HepG2 (cell line): ENCODE data around the gene KLHDC2. TPM values are rescaled to one million over a fixed set of nuclear protein-coding genes. Genes with fewer than 3 reads are reported as not detected.

Experiments used
- EHMT2 ChIP-seq: fragments of 200-600 bp; sonication (generic); IDR thresholded peaks from 2 replicates; pipeline ENCODE4 v1.7.0; 2017; ENCODE audit warnings: antibody characterized with exemption, low read depth, low read length, borderline replicate concordance
- HDAC1 ChIP-seq: sonication (generic); formaldehyde crosslinking; IDR thresholded peaks from 2 replicates; pipeline ENCODE4 v1.5.1; 2020; ENCODE audit warnings: mild to moderate bottlenecking, missing genetic modification reagents
- HHEX ChIP-seq: IDR thresholded peaks from 2 replicates; pipeline ENCODE4 v1.6.1; 2016; ENCODE audit warnings: control low read depth
- HNRNPLL ChIP-seq: fragments of 200-400 bp; formaldehyde crosslinking; IDR thresholded peaks from 2 replicates; pipeline ENCODE4 v1.6.1; 2017; ENCODE audit warnings: mild to moderate bottlenecking, low read depth, low read length; ENCODE audit not compliant: poor library complexity, severe bottlenecking
- KDM2A ChIP-seq: sonication (generic); formaldehyde crosslinking; IDR thresholded peaks from 2 replicates; pipeline ENCODE4 v1.4.0; 2020; ENCODE audit warnings: low read depth, missing genetic modification reagents, borderline replicate concordance
- MEIS2 ChIP-seq: sonication (generic); formaldehyde crosslinking; IDR thresholded peaks from 2 replicates; pipeline ENCODE4 v1.9.0; 2021; ENCODE audit warnings: mild to moderate bottlenecking, missing genetic modification reagents
- NFATC3 ChIP-seq: sonication (generic); formaldehyde crosslinking; IDR thresholded peaks from 2 replicates; pipeline ENCODE4 v1.5.1; 2020; ENCODE audit warnings: mild to moderate bottlenecking, missing genetic modification reagents
- NFE2 ChIP-seq: sonication (generic); formaldehyde crosslinking; IDR thresholded peaks from 2 replicates; pipeline ENCODE4 v1.4.0; 2020; ENCODE audit warnings: missing genetic modification reagents
- NR2F2 ChIP-seq: IDR thresholded peaks from 2 replicates; pipeline ENCODE4 v1.6.1; 2012; ENCODE audit warnings: low read depth, inconsistent platforms, borderline replicate concordance
- POLR2AphosphoS5 ChIP-seq: IDR thresholded peaks from 2 replicates; pipeline ENCODE4 v1.6.1; 2012; ENCODE audit warnings: low read depth, low read length
- RORA ChIP-seq: sonication (generic); formaldehyde crosslinking; IDR thresholded peaks from 2 replicates; pipeline ENCODE4 v1.5.0; 2020; ENCODE audit warnings: mild to moderate bottlenecking, missing genetic modification reagents, moderate library complexity
- SATB2 ChIP-seq: sonication (generic); formaldehyde crosslinking; IDR thresholded peaks from 2 replicates; pipeline ENCODE4 v1.5.0; 2020; ENCODE audit warnings: missing genetic modification reagents
- TFE3 ChIP-seq: IDR thresholded peaks from 2 replicates; pipeline ENCODE4 v1.6.1; 2016
- ZBTB1 ChIP-seq: sonication (generic); formaldehyde crosslinking; IDR thresholded peaks from 2 replicates; pipeline ENCODE4 v1.4.0; 2020; ENCODE audit warnings: missing genetic modification reagents, borderline replicate concordance
- ZBTB21 ChIP-seq: sonication (generic); formaldehyde crosslinking; IDR thresholded peaks from 2 replicates; pipeline ENCODE4 v1.4.0; 2020; ENCODE audit warnings: missing genetic modification reagents
- ZNF136 ChIP-seq: sonication (generic); formaldehyde crosslinking; IDR thresholded peaks from 2 replicates; pipeline ENCODE4 v1.8.1; 2022; ENCODE audit warnings: low read depth, mild to moderate bottlenecking, moderate library complexity, missing genetic modification reagents
- ZNF350 ChIP-seq: sonication (generic); formaldehyde crosslinking; IDR thresholded peaks from 2 replicates; pipeline ENCODE4 v1.4.0; 2020; ENCODE audit warnings: mild to moderate bottlenecking, low read depth, missing genetic modification reagents, borderline replicate concordance
- ZNF780A ChIP-seq: sonication (generic); formaldehyde crosslinking; IDR thresholded peaks from 2 replicates; pipeline ENCODE4 v1.8.0; 2022; ENCODE audit warnings: mild to moderate bottlenecking, missing genetic modification reagents, moderate library complexity
- ZSCAN12 ChIP-seq: sonication (generic); formaldehyde crosslinking; IDR thresholded peaks from 2 replicates; pipeline ENCODE4 v1.9.0; 2021; ENCODE audit warnings: mild to moderate bottlenecking, missing genetic modification reagents
- polyA plus RNA-seq, 8 experiments: library from polyadenylated mRNA; depleted of rRNA in 3 of 8; stranded (reverse) in 7 of 8; unstranded in 1 of 8; fragments of >200 nt; fragmentation: Illumina TruSeq in 4 of 8; extraction: Trizol in 4 of 8; gene quantifications; 2 replicates each; pipeline versions ENCODE4 v1.2.1 to v1.2.3, GENCODE V29; 2011 to 2016; ENCODE audit warnings: low read depth in 4 of 8, missing spikeins in 1 of 8, mixed read lengths in 1 of 8; ENCODE audit not compliant: insufficient read depth in 1 of 8
- total RNA-seq, 5 experiments: library from RNA; depleted of rRNA; stranded (reverse); fragments of >200 nt; fragmentation: Illumina TruSeq; extraction: Trizol; gene quantifications; 2 replicates each; pipeline ENCODE4 v1.2.3, GENCODE V29; 2016; ENCODE audit warnings: low read depth in 1 of 5
- TF ChIP-seq, protein P1 (sequence below): sonication (generic); formaldehyde crosslinking; IDR thresholded peaks from 2 replicates; pipeline ENCODE4 v1.4.0; 2020; ENCODE audit warnings: missing genetic modification reagents, borderline replicate concordance
- TF ChIP-seq, protein P2 (sequence below): IDR thresholded peaks from 2 replicates; pipeline ENCODE4 v1.4.0; 2020; ENCODE audit warnings: mild to moderate bottlenecking, missing genetic modification reagents

The KLHDC2 gene
- total and polyA plus RNA-seq, 2 of the 13 experiments (the other 11 are each of a cell fraction or from before 2014, with no cell fraction given), result 95.5 to 170 TPM

DNA sequence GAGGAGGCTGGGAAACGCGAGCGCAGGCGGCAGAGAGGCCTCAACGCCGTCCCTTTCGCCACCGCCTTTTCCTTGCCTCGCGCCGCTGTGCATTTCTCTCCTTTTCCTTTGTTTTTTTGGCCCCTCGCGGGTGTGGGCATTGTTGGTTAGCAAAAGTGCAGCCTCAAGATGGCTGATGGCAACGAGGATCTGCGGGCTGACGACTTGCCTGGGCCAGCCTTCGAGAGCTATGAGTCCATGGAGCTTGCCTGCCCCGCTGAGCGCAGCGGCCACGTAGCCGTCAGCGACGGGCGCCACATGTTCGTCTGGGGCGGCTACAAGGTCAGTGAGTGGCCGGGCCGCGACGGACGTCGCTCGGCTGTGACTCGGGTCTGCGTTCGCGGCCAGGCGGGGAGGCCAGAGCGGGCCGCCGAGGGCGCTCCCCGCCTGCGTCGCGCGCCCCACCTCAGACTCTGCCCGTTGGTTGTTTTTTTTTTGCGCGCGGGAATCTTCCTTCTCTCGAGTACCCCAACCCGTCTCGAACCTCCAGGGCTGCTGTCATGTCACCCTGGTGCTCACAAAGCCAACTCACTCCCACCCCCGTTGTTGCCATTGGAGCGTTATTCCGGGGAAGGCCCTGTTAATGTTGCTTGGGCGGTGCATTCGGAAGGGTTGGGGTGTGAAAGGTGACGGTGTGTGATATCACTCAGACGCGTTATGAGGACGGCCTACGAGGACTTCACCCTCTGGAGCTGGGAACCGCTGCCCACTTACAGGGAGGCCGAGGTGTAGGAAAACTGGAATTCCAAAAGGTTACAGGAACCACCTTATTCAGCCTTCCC lies 558 bp downstream of the KLHDC2 start (continued):
- TF ChIP-seq, protein P1, sequence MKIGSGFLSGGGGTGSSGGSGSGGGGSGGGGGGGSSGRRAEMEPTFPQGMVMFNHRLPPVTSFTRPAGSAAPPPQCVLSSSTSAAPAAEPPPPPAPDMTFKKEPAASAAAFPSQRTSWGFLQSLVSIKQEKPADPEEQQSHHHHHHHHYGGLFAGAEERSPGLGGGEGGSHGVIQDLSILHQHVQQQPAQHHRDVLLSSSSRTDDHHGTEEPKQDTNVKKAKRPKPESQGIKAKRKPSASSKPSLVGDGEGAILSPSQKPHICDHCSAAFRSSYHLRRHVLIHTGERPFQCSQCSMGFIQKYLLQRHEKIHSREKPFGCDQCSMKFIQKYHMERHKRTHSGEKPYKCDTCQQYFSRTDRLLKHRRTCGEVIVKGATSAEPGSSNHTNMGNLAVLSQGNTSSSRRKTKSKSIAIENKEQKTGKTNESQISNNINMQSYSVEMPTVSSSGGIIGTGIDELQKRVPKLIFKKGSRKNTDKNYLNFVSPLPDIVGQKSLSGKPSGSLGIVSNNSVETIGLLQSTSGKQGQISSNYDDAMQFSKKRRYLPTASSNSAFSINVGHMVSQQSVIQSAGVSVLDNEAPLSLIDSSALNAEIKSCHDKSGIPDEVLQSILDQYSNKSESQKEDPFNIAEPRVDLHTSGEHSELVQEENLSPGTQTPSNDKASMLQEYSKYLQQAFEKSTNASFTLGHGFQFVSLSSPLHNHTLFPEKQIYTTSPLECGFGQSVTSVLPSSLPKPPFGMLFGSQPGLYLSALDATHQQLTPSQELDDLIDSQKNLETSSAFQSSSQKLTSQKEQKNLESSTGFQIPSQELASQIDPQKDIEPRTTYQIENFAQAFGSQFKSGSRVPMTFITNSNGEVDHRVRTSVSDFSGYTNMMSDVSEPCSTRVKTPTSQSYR, result no peak
- TF ChIP-seq NR2F2, result no peak
- TF ChIP-seq HDAC1 (CRISPR knock-in tag), result peak; percentile 80
- no peak for TF ChIP-seq NFATC3 (CRISPR knock-in tag)
- 0 out of 2 replicates have a peak, but pooled peaks have one; percentile 44 for TF ChIP-seq RORA (CRISPR knock-in tag)
- no peak for TF ChIP-seq TFE3
- no peak for TF ChIP-seq SATB2 (CRISPR knock-in tag)
- peak; percentile 91 for TF ChIP-seq ZBTB21 (CRISPR knock-in tag)
- no peak for TF ChIP-seq ZNF780A
- TF ChIP-seq, protein P2, sequence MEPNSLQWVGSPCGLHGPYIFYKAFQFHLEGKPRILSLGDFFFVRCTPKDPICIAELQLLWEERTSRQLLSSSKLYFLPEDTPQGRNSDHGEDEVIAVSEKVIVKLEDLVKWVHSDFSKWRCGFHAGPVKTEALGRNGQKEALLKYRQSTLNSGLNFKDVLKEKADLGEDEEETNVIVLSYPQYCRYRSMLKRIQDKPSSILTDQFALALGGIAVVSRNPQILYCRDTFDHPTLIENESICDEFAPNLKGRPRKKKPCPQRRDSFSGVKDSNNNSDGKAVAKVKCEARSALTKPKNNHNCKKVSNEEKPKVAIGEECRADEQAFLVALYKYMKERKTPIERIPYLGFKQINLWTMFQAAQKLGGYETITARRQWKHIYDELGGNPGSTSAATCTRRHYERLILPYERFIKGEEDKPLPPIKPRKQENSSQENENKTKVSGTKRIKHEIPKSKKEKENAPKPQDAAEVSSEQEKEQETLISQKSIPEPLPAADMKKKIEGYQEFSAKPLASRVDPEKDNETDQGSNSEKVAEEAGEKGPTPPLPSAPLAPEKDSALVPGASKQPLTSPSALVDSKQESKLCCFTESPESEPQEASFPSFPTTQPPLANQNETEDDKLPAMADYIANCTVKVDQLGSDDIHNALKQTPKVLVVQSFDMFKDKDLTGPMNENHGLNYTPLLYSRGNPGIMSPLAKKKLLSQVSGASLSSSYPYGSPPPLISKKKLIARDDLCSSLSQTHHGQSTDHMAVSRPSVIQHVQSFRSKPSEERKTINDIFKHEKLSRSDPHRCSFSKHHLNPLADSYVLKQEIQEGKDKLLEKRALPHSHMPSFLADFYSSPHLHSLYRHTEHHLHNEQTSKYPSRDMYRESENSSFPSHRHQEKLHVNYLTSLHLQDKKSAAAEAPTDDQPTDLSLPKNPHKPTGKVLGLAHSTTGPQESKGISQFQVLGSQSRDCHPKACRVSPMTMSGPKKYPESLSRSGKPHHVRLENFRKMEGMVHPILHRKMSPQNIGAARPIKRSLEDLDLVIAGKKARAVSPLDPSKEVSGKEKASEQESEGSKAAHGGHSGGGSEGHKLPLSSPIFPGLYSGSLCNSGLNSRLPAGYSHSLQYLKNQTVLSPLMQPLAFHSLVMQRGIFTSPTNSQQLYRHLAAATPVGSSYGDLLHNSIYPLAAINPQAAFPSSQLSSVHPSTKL, result no peak; the same call in 1 of the 2 replicates
- TF ChIP-seq ZBTB1 (CRISPR knock-in tag), result no peak
- 0 out of 2 replicates have a peak, but pooled peaks have one; percentile 22 for TF ChIP-seq ZSCAN12 (CRISPR knock-in tag)
- no peak for TF ChIP-seq HHEX
- no peak for TF ChIP-seq EHMT2
- peak; percentile 6 for TF ChIP-seq HNRNPLL
- TF ChIP-seq KDM2A (CRISPR knock-in tag), result 0 out of 2 replicates have a peak, but pooled peaks have one; percentile 10
- TF ChIP-seq ZNF350 (CRISPR knock-in tag), result no peak; the same call in 1 of the 2 replicates
- no peak for TF ChIP-seq NFE2 (CRISPR knock-in tag)
- peak; percentile 79; the same call in 1 of the 2 replicates for TF ChIP-seq POLR2AphosphoS5
- TF ChIP-seq MEIS2, result peak; percentile 46; the same call in 1 of the 2 replicates
- 0 out of 2 replicates have a peak, but pooled peaks have one; percentile 44 for TF ChIP-seq ZNF136 (CRISPR knock-in tag)
